HG03103 (cell line): ENCODE results near the gene MS4A4A.

Experiments
- ATAC-seq: cut with Tn5 transposase; IDR thresholded peaks from one replicate; pipeline ENCODE4 v1.9.1; 2021; ENCODE audit warnings: low read depth; ENCODE audit not compliant: unreplicated experiment

MS4A4A gene

GRCh38 chr11:60345489-60345888 is 65.0 kb downstream of the MS4A4A start:
- no peak for ATAC-seq

- ATAC-seq = peak; percentile 52
Observed at GRCh38 chr11:60347084-60347797, 66.8 kb downstream of the MS4A4A start.

GRCh38 chr11:60348116-60348515 is 67.7 kb downstream of the MS4A4A start:
- no peak for ATAC-seq

GRCh38 chr11:60349990-60350389 is 69.5 kb downstream of the MS4A4A start:
- no peak for ATAC-seq

GRCh38 chr11:60357771-60358170 is 77.3 kb downstream of the MS4A4A start:
- ATAC-seq = no peak
